KOPT-K1 (cell line): Measurements from ENCODE around the gene SGMS1.

ENCODE experiments used
- H3K27ac ChIP-seq: fragments of 200-600 bp; sonication (generic); 2 replicates; pipeline ENCODE4 v1.5.1; 2016; ENCODE audit warnings: antibody characterized with exemption, mild to moderate bottlenecking, low read depth, low read length; ENCODE audit not compliant: poor library complexity, severe bottlenecking
- H3K36me3 ChIP-seq: fragments of 200-600 bp; sonication (generic); 2 replicates; pipeline ENCODE4 v1.5.1; 2017; ENCODE audit warnings: antibody characterized with exemption, mild to moderate bottlenecking, low read length, moderate library complexity; ENCODE audit not compliant: insufficient read depth
- H3K9me3 ChIP-seq: fragments of 200-600 bp; sonication (generic); 2 replicates; pipeline ENCODE4 v1.5.1; 2017; ENCODE audit warnings: antibody characterized with exemption, low read length, mild to moderate bottlenecking; ENCODE audit not compliant: insufficient read depth, poor library complexity, severe bottlenecking

Gene SGMS1

GRCh38 chr10:50605269-50605950 is 18.3 kb downstream of the SGMS1 start:
- H3K27ac ChIP-seq = peak overlapping the region; percentile 47
- H3K9me3 ChIP-seq = no peaks in the 10 kb centered on the region
- no peaks in the 10 kb centered on the region for H3K36me3 ChIP-seq

- Histone ChIP-seq H3K27ac (peak overlapping the region; percentile 47), H3K36me3 (no peaks in the 10 kb centered on the region), H3K9me3 (no peaks in the 10 kb centered on the region)
Observed at GRCh38 chr10:50604809-50605208, 18.9 kb downstream of the SGMS1 start.

- no peaks in the 10 kb centered on the region for H3K9me3 ChIP-seq
- H3K27ac ChIP-seq = peak overlapping the region; percentile 47
- H3K36me3 ChIP-seq = no peaks in the 10 kb centered on the region
Observed at GRCh38 chr10:50604049-50604640, 19.6 kb downstream of the SGMS1 start.

- Histone ChIP-seq H3K27ac (peak overlapping the region; percentile 47), H3K36me3 (no peaks in the 10 kb centered on the region), H3K9me3 (no peaks in the 10 kb centered on the region)
Observed at GRCh38 chr10:50603151-50603850, 20.5 kb downstream of the SGMS1 start.

- Histone ChIP-seq H3K27ac (no peak overlapping the region), H3K36me3 (no peaks in the 10 kb centered on the region), H3K9me3 (no peaks in the 10 kb centered on the region)
Observed at GRCh38 chr10:50601974-50602373, 21.8 kb downstream of the SGMS1 start.

GRCh38 chr10:50600831-50601477 is 22.8 kb downstream of the SGMS1 start:
- no peaks in the 10 kb centered on the region for H3K36me3 ChIP-seq
- no peak overlapping the region for H3K27ac ChIP-seq
- H3K9me3 ChIP-seq = no peaks in the 10 kb centered on the region

GRCh38 chr10:50600286-50600685 is 23.5 kb downstream of the SGMS1 start:
- Histone ChIP-seq H3K36me3 (no peaks in the 10 kb centered on the region), H3K27ac (no peak overlapping the region), H3K9me3 (no peaks in the 10 kb centered on the region)

GRCh38 chr10:50596897-50597296 is 26.9 kb downstream of the SGMS1 start:
- Histone ChIP-seq H3K27ac (no peak overlapping the region), H3K9me3 (no peaks in the 10 kb centered on the region), H3K36me3 (no peaks in the 10 kb centered on the region)

- Histone ChIP-seq H3K27ac (no peak overlapping the region), H3K36me3 (no peaks in the 10 kb centered on the region), H3K9me3 (no peaks in the 10 kb centered on the region)
Observed at GRCh38 chr10:50596456-50596855, 27.3 kb downstream of the SGMS1 start.

- H3K27ac ChIP-seq = no peak overlapping the region
- H3K36me3 ChIP-seq = no peaks in the 10 kb centered on the region
- H3K9me3 ChIP-seq = no peaks in the 10 kb centered on the region
Observed at GRCh38 chr10:50595785-50596184, 28.0 kb downstream of the SGMS1 start.

GRCh38 chr10:50593523-50594376 is 30.0 kb downstream of the SGMS1 start:
- H3K27ac ChIP-seq = no peak overlapping the region
- no peaks in the 10 kb centered on the region for H3K36me3 ChIP-seq

GRCh38 chr10:50592961-50593418 is 30.8 kb downstream of the SGMS1 start:
- Histone ChIP-seq H3K36me3 (no peaks in the 10 kb centered on the region), H3K27ac (no peak overlapping the region), H3K9me3 (no peaks in the 10 kb centered on the region)

More at GRCh38 chr10:50593523-50594376, 30.0 kb downstream of the SGMS1 start:
- H3K9me3 ChIP-seq = no peaks in the 10 kb centered on the region

- no peaks in the 10 kb centered on the region for H3K9me3 ChIP-seq
- H3K27ac ChIP-seq = no peak overlapping the region
- no peaks in the 10 kb centered on the region for H3K36me3 ChIP-seq
Observed at GRCh38 chr10:50590935-50591334, 32.8 kb downstream of the SGMS1 start.

GRCh38 chr10:50586740-50587088 is 37.0 kb downstream of the SGMS1 start:
- Histone ChIP-seq H3K36me3 (no peaks in the 10 kb centered on the region), H3K27ac (no peak overlapping the region), H3K9me3 (no peaks in the 10 kb centered on the region)
